Gastroesophageal sphincter (tissue), 3 donors: ENCODE measurements around the gene AFP.

Experiments
- CTCF ChIP-seq, 4 experiments: fragments of 200-600 bp in 2 of 4; fragments of 450-650 bp in 2 of 4; sonication (generic) in 1 of 4; IDR thresholded peaks; one replicate each; pipeline ENCODE4 v1.5.1; 2017 to 2019; ENCODE audit warnings: antibody characterized with exemption in 4 of 4, mild to moderate bottlenecking in 2 of 4, moderate library complexity in 2 of 4
- EP300 ChIP-seq: sonication (generic); formaldehyde crosslinking; IDR thresholded peaks from one replicate; pipeline ENCODE4 v1.6.1; 2017; ENCODE audit warnings: antibody characterized with exemption, mild to moderate bottlenecking

- TF ChIP-seq CTCF (IDR thresholded peaks at IDR 0.05) (no peak), EP300 (no peak)
These were observed 4.2 kb upstream of the AFP start for GRCh38 chr4:73431813-73432168.
